Measurements from ENCODE around the gene SH3RF2.

SH3RF2 gene

GRCh38 chr5:145936401-145937131 lies at the start of gene SH3RF2 (continued):
- TF ChIP-seq MEIS1 (CRISPR knock-in tag; IDR thresholded peaks at IDR 0.05; ENCODE audit: borderline replicate concordance): no peak
- no peak for TF ChIP-seq ZNF140 (tag by site-specific recombination; IDR thresholded peaks at IDR 0.05)
- no peak for TF ChIP-seq ELK4 (IDR thresholded peaks at IDR 0.05; ENCODE audit: borderline replicate concordance, low read depth, low read length)
- peak; percentile 52; the same call in 1 of the 2 replicates for TF ChIP-seq ZNF341 (tag by site-specific recombination; IDR thresholded peaks at IDR 0.05; ENCODE audit: low read depth)
- TF ChIP-seq ZNF157 (tag by site-specific recombination; IDR thresholded peaks at IDR 0.05): no peak
- no peak for TF ChIP-seq ZBTB1 (tag by site-specific recombination; IDR thresholded peaks at IDR 0.05)
- TF ChIP-seq ZNF747 (tag by site-specific recombination; IDR thresholded peaks at IDR 0.05): no peak
- TF ChIP-seq HOXC10 (CRISPR knock-in tag; IDR thresholded peaks at IDR 0.05): no peak
- TF ChIP-seq ZNF792 (tag by site-specific recombination; IDR thresholded peaks at IDR 0.05): no peak
- no peak for TF ChIP-seq ZNF704 (tag by site-specific recombination; IDR thresholded peaks at IDR 0.05)
- no peak for TF ChIP-seq ZNF785 (tag by site-specific recombination; IDR thresholded peaks at IDR 0.05)
- no peak for TF ChIP-seq ZNF670 (tag by site-specific recombination; IDR thresholded peaks at IDR 0.05; ENCODE audit: low read depth)
- no peak for TF ChIP-seq ZNF571 (tag by site-specific recombination; IDR thresholded peaks at IDR 0.05)
- 0 out of 2 replicates have a peak, but pooled peaks have one; percentile 14 for TF ChIP-seq HOXD13 (CRISPR knock-in tag; IDR thresholded peaks at IDR 0.05; ENCODE audit: borderline replicate concordance)
- TF ChIP-seq ZNF302 (tag by site-specific recombination; IDR thresholded peaks at IDR 0.05; ENCODE audit: low read depth): no peak
- peak; percentile 33; the same call in 1 of the 2 replicates for TF ChIP-seq ZNF558 (tag by site-specific recombination; IDR thresholded peaks at IDR 0.05)
- TF ChIP-seq ZBTB7A (tag by site-specific recombination; IDR thresholded peaks at IDR 0.05; ENCODE audit: low read depth): no peak; the same call in 1 of the 2 replicates
- TF ChIP-seq ZNF513 (tag by site-specific recombination; IDR thresholded peaks at IDR 0.05): no peak
- no peak for TF ChIP-seq ZNF585B (tag by site-specific recombination; IDR thresholded peaks at IDR 0.05)
- peak; percentile 68; the same call in 1 of the 2 replicates for TF ChIP-seq ZNF10 (tag by site-specific recombination; IDR thresholded peaks at IDR 0.05)
- TF ChIP-seq SP7 (tag by site-specific recombination; IDR thresholded peaks at IDR 0.05): peak; percentile 83
- TF ChIP-seq ZNF549 (tag by site-specific recombination; IDR thresholded peaks at IDR 0.05): no peak
- TF ChIP-seq ZNF354C (tag by site-specific recombination; IDR thresholded peaks at IDR 0.05; ENCODE audit: borderline replicate concordance, low read depth): no peak
- no peak; the same call in 1 of the 2 replicates for TF ChIP-seq ZBTB21 (tag by site-specific recombination; IDR thresholded peaks at IDR 0.05)
- peak; percentile 34; the same call in 1 of the 2 replicates for TF ChIP-seq BCL11A (tag by site-specific recombination; IDR thresholded peaks at IDR 0.05; ENCODE audit: low read depth)
- no peak for TF ChIP-seq ZNF404 (tag by site-specific recombination; IDR thresholded peaks at IDR 0.05)
- TF ChIP-seq ZNF223 (tag by site-specific recombination; IDR thresholded peaks at IDR 0.05): no peak
- peak; percentile 87 for TF ChIP-seq ZIC2 (tag by site-specific recombination; IDR thresholded peaks at IDR 0.05)
- no peak for TF ChIP-seq ZNF16 (tag by site-specific recombination; IDR thresholded peaks at IDR 0.05; ENCODE audit: low read depth)
- TF ChIP-seq ZNF449 (tag by site-specific recombination; IDR thresholded peaks at IDR 0.05): peak; percentile 64
- 0 out of 2 replicates have a peak, but pooled peaks have one; percentile 48 for TF ChIP-seq ZNF391 (tag by site-specific recombination; IDR thresholded peaks at IDR 0.05; ENCODE audit: borderline replicate concordance, low read depth)
- TF ChIP-seq ZNF776 (tag by site-specific recombination; IDR thresholded peaks at IDR 0.05; ENCODE audit: borderline replicate concordance): no peak
- TF ChIP-seq ZNF600 (tag by site-specific recombination; IDR thresholded peaks at IDR 0.05): peak; percentile 84
- no peak for TF ChIP-seq ZNF777 (tag by site-specific recombination; IDR thresholded peaks at IDR 0.05; ENCODE audit: borderline replicate concordance)
- no peak for TF ChIP-seq ZNF701 (tag by site-specific recombination; IDR thresholded peaks at IDR 0.05)
- TF ChIP-seq ZNF596 (tag by site-specific recombination; IDR thresholded peaks at IDR 0.05): no peak

Data from HEK293 (cell line).